GM12878 (cell line): ENCODE measurements around the gene ADCY5. TPM values are rescaled to one million over a fixed set of nuclear protein-coding genes. Genes with fewer than 3 reads are reported as not detected.

Experiments used
- ATAC-seq: fragments of 200-7000 bp; cut with Tn5 transposase; 3 replicates; pipeline ENCODE4 v1.9.1; 2020; ENCODE audit warnings: mild to moderate bottlenecking, moderate library complexity
- BruUV-seq: library from RNA; stranded (reverse); fragments of 400-500 nt; replicated peaks from 2 replicates; lab custom pipeline; 2021; lab: Mats Ljungman, UMichigan
- CTCF ChIA-PET: fragments of 300-600 bp; sonication (Branson Sonifier 250); formaldehyde crosslinking; extraction: SDS; loops from one replicate; lab custom pipeline; 2021; ENCODE audit warnings: inconsistent platforms; lab: Yijun Ruan, JAX
- POLR2A ChIA-PET: fragments of 350-600 bp; formaldehyde crosslinking; extraction: SDS; loops from one replicate; lab custom pipeline; 2021; ENCODE audit warnings: inconsistent platforms; lab: Charles Lee
- RAD21 ChIA-PET: fragments of 300-600 bp; sonication (Branson Sonifier 250); formaldehyde crosslinking; loops from one replicate; lab custom pipeline; 2023; ENCODE audit warnings: antibody characterized with exemption; ENCODE audit not compliant: unreplicated experiment; lab: Charles Lee
- SMC1A ChIA-PET: fragments of 300-600 bp; sonication (Branson Sonifier 250); formaldehyde crosslinking; loops from one replicate; lab custom pipeline; 2023; ENCODE audit not compliant: unreplicated experiment, uncharacterized antibody; lab: Charles Lee
- DNase-seq: peaks from one replicate; pipeline ENCODE4 v3.0.0-alpha.2; 2011; ENCODE audit warnings: low read depth, low spot score
- FAIRE-seq: peaks from 3 replicates; lab custom pipeline; 2011; peaks lifted over from hg19 to GRCh38; lab: Jason Lieb, UNC
- H2AFZ ChIP-seq: 2 replicates; pipeline ENCODE4 v1.6.0; 2011; ENCODE audit warnings: low read depth, low read length, control low read depth; ENCODE audit not compliant: control insufficient read depth
- H3K27ac ChIP-seq: 2 replicates; pipeline ENCODE4 v1.5.1; 2011; ENCODE audit warnings: control low read depth; ENCODE audit not compliant: control insufficient read depth, insufficient read depth
- H3K27me3 ChIP-seq, 2 experiments: replicated peaks in 1 of 2; 2 replicates each; pipeline versions ENCODE4 v1.6.0 to v1.6.1; 2011; ENCODE audit warnings: low read length in 1 of 2; ENCODE audit not compliant: control insufficient read depth in 2 of 2, insufficient read depth in 2 of 2
- H3K36me3 ChIP-seq, 2 experiments: 2 replicates each; pipeline ENCODE4 v1.5.1; 2011; ENCODE audit warnings: low read length in 1 of 2; ENCODE audit not compliant: control insufficient read depth in 2 of 2, insufficient read depth in 2 of 2
- H3K4me1 ChIP-seq: 2 replicates; pipeline ENCODE4 v1.6.1; 2011; ENCODE audit warnings: mild to moderate bottlenecking, low read length, moderate library complexity, mixed read lengths; ENCODE audit not compliant: control insufficient read depth, insufficient read depth
- H3K4me2 ChIP-seq: 2 replicates; pipeline ENCODE4 v1.6.0; 2011; ENCODE audit warnings: control low read depth; ENCODE audit not compliant: control insufficient read depth, insufficient read depth
- H3K4me3 ChIP-seq: fragments of 200-600 bp; sonication (generic); 2 replicates; pipeline ENCODE4 v1.5.1; 2016
- H3K79me2 ChIP-seq: 2 replicates; pipeline ENCODE4 v1.6.0; 2011; ENCODE audit warnings: low read length; ENCODE audit not compliant: control insufficient read depth, insufficient read depth
- H3K9ac ChIP-seq: 2 replicates; pipeline ENCODE4 v1.8.0; 2011; ENCODE audit warnings: low read length, control low read depth, mixed read lengths; ENCODE audit not compliant: control insufficient read depth, insufficient read depth
- H3K9me3 ChIP-seq: replicated peaks from 3 replicates; pipeline ENCODE4 v1.5.1; 2011; ENCODE audit warnings: mild to moderate bottlenecking, low read length; ENCODE audit not compliant: control insufficient read depth, insufficient read depth
- H4K20me1 ChIP-seq: 2 replicates; pipeline ENCODE4 v1.6.0; 2011; ENCODE audit not compliant: control insufficient read depth, insufficient read depth
- BHLHE40 ChIP-seq, 2 experiments: fragments of 450-650 bp in 1 of 2; IDR thresholded peaks; 2 replicates each; pipeline ENCODE4 v1.6.1; 2011 to 2017; ENCODE audit warnings: low read depth in 2 of 2, borderline replicate concordance in 1 of 2, improper control_type of control experiment in 1 of 2, low read length in 1 of 2, mild to moderate bottlenecking in 1 of 2
- EZH2 ChIP-seq: IDR thresholded peaks from 2 replicates; pipeline ENCODE4 v1.6.1; 2012; ENCODE audit warnings: low read depth, mild to moderate bottlenecking, control low read depth, inconsistent platforms, low read length, borderline replicate concordance; ENCODE audit not compliant: control insufficient read depth
- GATAD2B ChIP-seq: fragments of 450-650 bp; conservative IDR thresholded peaks from 2 replicates; pipeline ENCODE4 v1.6.1; 2017; ENCODE audit warnings: low read depth, mild to moderate bottlenecking, moderate library complexity
- HCFC1 ChIP-seq: fragments of 150-350 bp; IDR thresholded peaks from 2 replicates; pipeline ENCODE4 v1.6.1; 2014; ENCODE audit warnings: low read length
- IKZF1 ChIP-seq: fragments of 450-650 bp; conservative IDR thresholded peaks from 2 replicates; pipeline ENCODE4 v1.6.1; 2017; ENCODE audit warnings: antibody characterized with exemption, mild to moderate bottlenecking
- KLF5 ChIP-seq: fragments of 450-650 bp; IDR thresholded peaks from 2 replicates; pipeline ENCODE4 v1.6.1; 2014; ENCODE audit warnings: mild to moderate bottlenecking; ENCODE audit not compliant: partially characterized antibody
- NRF1 ChIP-seq: conservative IDR thresholded peaks from 2 replicates; pipeline ENCODE4 v1.6.1; 2011; ENCODE audit warnings: mild to moderate bottlenecking, low read depth, low read length, improper control_type of control experiment
- POLR2A ChIP-seq: IDR thresholded peaks from 2 replicates; pipeline ENCODE4 v1.6.1; 2011; ENCODE audit warnings: low read depth, mild to moderate bottlenecking, low read length
- POU2F2 ChIP-seq: IDR thresholded peaks from 3 replicates; pipeline ENCODE4 v1.6.1; 2011; ENCODE audit warnings: low read depth, mild to moderate bottlenecking, low read length, borderline replicate concordance
- SMAD1 ChIP-seq: fragments of 450-650 bp; IDR thresholded peaks from 2 replicates; pipeline ENCODE4 v1.6.1; 2018; ENCODE audit warnings: mild to moderate bottlenecking, low read depth; ENCODE audit not compliant: partially characterized antibody
- SUZ12 ChIP-seq: fragments of 200-600 bp; sonication (generic); IDR thresholded peaks from one replicate; pipeline ENCODE4 v1.6.1; 2018; ENCODE audit warnings: antibody characterized with exemption, mild to moderate bottlenecking; ENCODE audit not compliant: unreplicated experiment
- YBX1 ChIP-seq: fragments of 450-650 bp; IDR thresholded peaks from 2 replicates; pipeline ENCODE4 v1.6.1; 2016; ENCODE audit warnings: antibody characterized with exemption
- ZNF274 ChIP-seq: IDR thresholded peaks from one replicate; pipeline ENCODE4 v1.8.0; 2011; ENCODE audit not compliant: insufficient read length, insufficient read depth
- ZNF622 ChIP-seq: fragments of 450-650 bp; IDR thresholded peaks from 2 replicates; pipeline ENCODE4 v1.6.1; 2017; ENCODE audit warnings: mild to moderate bottlenecking, inconsistent platforms
- WGBS: methylation state at CpG from one replicate; pipeline ENCODE4 v1.1.6; 2016; ENCODE audit warnings: low lambda C conversion rate; ENCODE audit not compliant: insufficient replicate concordance, insufficient coverage; ENCODE audit errors: missing lambda C conversion rate; 5-methylcytosine and 5-hydroxymethylcytosine counted together
- in situ Hi-C: fragments of 300-500 bp; cut with MboI; formaldehyde crosslinking; loops from 9 replicates; pipeline ENCODE4 v1.14.3; 2018; ENCODE audit warnings: mixed read lengths
- intact Hi-C: fragments of 100-400 bp; cut with micrococcal nuclease; formaldehyde crosslinking; loops from one replicate; pipeline ENCODE4 v1.14.2; 2022; ENCODE audit not compliant: unreplicated experiment
- polyA plus RNA-seq, 11 experiments: library from polyadenylated mRNA; depleted of rRNA in 4 of 11; unstranded in 6 of 11; stranded (reverse) in 5 of 11; fragments of >200 nt; fragmentation: Nextera tagmentation in 4 of 11; fragmentation: Illumina TruSeq in 1 of 11; extraction: Ambion mirVana in 4 of 11; extraction: Trizol in 1 of 11; gene quantifications; 1 replicate in 1 of 11; 2 replicates in 10 of 11; pipeline versions ENCODE4 v1.2.1 to v1.2.3, GENCODE V29; 2011 to 2016; ENCODE audit warnings: inconsistent platforms in 2 of 11, missing spikeins in 2 of 11, low read depth in 1 of 11
- total RNA-seq, 4 experiments: library from RNA; depleted of rRNA in 3 of 4; stranded (reverse); fragments of >200 nt in 3 of 4; fragmentation: Illumina TruSeq in 1 of 4; extraction: Trizol in 1 of 4; gene quantifications; 2 replicates each; pipeline versions ENCODE4 v1.2.1 to v1.2.3, GENCODE V29; 2013 to 2021
- TF ChIP-seq, protein P1 (sequence below): fragments of 450-650 bp; IDR thresholded peaks from 2 replicates; pipeline ENCODE4 v1.6.1; 2018; ENCODE audit warnings: mild to moderate bottlenecking, low read depth, moderate library complexity; ENCODE audit not compliant: partially characterized antibody
- TF ChIP-seq, protein P2 (sequence below): IDR thresholded peaks from 2 replicates; pipeline ENCODE4 v1.6.1; 2011; ENCODE audit warnings: borderline replicate concordance, low read depth, mild to moderate bottlenecking, moderate library complexity, low read length; ENCODE audit not compliant: insufficient read depth, poor library complexity, severe bottlenecking
- TF ChIP-seq, protein P3 (sequence below): IDR thresholded peaks from 2 replicates; pipeline ENCODE4 v1.6.1; 2011; ENCODE audit warnings: low read depth, low read length, improper control_type of control experiment, borderline replicate concordance
- TF ChIP-seq, protein P4 (sequence below), 3 experiments: IDR thresholded peaks in 2 of 3; conservative IDR thresholded peaks in 1 of 3; 2 replicates each; pipeline ENCODE4 v1.5.1; 2011; ENCODE audit warnings: low read depth in 3 of 3, low read length in 3 of 3, mild to moderate bottlenecking in 3 of 3, control low read depth in 2 of 3, moderate library complexity in 2 of 3, inconsistent platforms in 1 of 3, mixed read lengths in 1 of 3; ENCODE audit not compliant: control insufficient read depth in 2 of 3, insufficient read depth in 1 of 3; ENCODE audit errors: extremely low read depth in 1 of 3

Gene ADCY5
- total and polyA plus RNA-seq, 10 of the 15 experiments (the other 5 are each of a cell fraction or from before 2014, with no cell fraction given), result under 0.01 to 0.24 (median 0.02) TPM; not detected in 4

DNA sequence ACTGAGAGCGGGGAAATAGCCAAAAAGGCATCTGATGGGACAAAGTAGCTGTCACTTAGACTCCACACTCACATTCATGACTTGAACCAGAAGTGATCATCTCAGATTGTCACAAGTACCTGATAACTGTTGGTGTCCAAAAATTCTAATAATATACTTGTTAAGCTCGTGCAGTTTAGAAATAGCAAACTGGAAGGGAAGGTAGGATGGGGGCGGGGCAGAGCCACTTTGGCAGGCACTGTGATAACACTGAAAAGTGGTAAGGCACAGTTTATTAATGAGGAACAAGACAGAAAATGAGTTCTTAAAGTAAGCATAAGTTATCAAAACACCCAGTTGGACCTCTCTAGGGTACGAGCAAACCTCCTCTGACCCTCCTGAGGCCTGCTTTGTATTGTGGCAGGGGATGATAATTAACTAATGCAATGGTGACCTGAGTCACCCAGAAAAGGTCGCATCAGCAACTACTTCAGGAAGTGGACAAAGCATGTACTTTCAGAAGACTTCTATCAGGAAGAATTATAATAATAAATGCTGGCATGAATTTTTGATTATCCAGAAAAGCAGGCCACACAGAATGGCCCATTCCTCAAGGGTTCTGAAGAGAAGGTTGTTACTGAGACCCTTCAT lies 54.4 kb downstream of the ADCY5 start:
- SMC1A ChIA-PET, result no interaction called here
- RAD21 ChIA-PET, result no interaction called here
- H3K9me3 ChIP-seq, result no peaks in the 10 kb centered on the region
- H3K79me2 ChIP-seq, result no peaks in the 10 kb centered on the region
- H3K4me3 ChIP-seq, result no peak overlapping the region
- POLR2A ChIA-PET, result no interaction called here
- ATAC-seq (no peak), DNase-seq (no peak), FAIRE-seq (no peak)
- no TSS peak for BruUV-seq
- no peaks in the 10 kb centered on the region for H3K36me3 ChIP-seq
- H3K4me2 ChIP-seq, result no peak overlapping the region
- peaks cover 0 to 5% of the 10 kb centered on the region in 2 experiments; a peak in 3 of 4 replicates for H3K27me3 ChIP-seq
- intact Hi-C loops, result no loop called here
- CTCF ChIA-PET, result no interaction called here
- in situ Hi-C loops, result no loop called here
- H2AFZ ChIP-seq, result no peak overlapping the region
- H3K9ac ChIP-seq, result no peak overlapping the region
- H3K4me1 ChIP-seq, result no peaks in the 10 kb centered on the region
- 4% methylated on average over 5 of the region's 5 CpGs for WGBS
- no peaks in the 10 kb centered on the region for H4K20me1 ChIP-seq
- H3K27ac ChIP-seq, result no peak overlapping the region
- no peak for TF ChIP-seq YBX1
- TF ChIP-seq IKZF1, result no peak
- TF ChIP-seq, protein P1, sequence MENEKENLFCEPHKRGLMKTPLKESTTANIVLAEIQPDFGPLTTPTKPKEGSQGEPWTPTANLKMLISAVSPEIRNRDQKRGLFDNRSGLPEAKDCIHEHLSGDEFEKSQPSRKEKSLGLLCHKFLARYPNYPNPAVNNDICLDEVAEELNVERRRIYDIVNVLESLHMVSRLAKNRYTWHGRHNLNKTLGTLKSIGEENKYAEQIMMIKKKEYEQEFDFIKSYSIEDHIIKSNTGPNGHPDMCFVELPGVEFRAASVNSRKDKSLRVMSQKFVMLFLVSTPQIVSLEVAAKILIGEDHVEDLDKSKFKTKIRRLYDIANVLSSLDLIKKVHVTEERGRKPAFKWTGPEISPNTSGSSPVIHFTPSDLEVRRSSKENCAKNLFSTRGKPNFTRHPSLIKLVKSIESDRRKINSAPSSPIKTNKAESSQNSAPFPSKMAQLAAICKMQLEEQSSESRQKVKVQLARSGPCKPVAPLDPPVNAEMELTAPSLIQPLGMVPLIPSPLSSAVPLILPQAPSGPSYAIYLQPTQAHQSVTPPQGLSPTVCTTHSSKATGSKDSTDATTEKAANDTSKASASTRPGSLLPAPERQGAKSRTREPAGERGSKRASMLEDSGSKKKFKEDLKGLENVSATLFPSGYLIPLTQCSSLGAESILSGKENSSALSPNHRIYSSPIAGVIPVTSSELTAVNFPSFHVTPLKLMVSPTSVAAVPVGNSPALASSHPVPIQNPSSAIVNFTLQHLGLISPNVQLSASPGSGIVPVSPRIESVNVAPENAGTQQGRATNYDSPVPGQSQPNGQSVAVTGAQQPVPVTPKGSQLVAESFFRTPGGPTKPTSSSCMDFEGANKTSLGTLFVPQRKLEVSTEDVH, result no peak
- no peak for TF ChIP-seq GATAD2B
- TF ChIP-seq NRF1, result no peak
- TF ChIP-seq BHLHE40 (IDR thresholded peaks at IDR 0.05; ENCODE audit: borderline replicate concordance in 1 of 2, low read depth in 2 of 2, low read length in 1 of 2), result no peak
- no peak for TF ChIP-seq HCFC1
- TF ChIP-seq ZNF622, result no peak
- TF ChIP-seq POU2F2, result no peak
- TF ChIP-seq EZH2, result no peak
- no peak for TF ChIP-seq SUZ12
- no peak for TF ChIP-seq SMAD1
- TF ChIP-seq, protein P2, sequence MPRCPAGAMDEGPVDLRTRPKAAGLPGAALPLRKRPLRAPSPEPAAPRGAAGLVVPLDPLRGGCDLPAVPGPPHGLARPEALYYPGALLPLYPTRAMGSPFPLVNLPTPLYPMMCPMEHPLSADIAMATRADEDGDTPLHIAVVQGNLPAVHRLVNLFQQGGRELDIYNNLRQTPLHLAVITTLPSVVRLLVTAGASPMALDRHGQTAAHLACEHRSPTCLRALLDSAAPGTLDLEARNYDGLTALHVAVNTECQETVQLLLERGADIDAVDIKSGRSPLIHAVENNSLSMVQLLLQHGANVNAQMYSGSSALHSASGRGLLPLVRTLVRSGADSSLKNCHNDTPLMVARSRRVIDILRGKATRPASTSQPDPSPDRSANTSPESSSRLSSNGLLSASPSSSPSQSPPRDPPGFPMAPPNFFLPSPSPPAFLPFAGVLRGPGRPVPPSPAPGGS, result no peak
- TF ChIP-seq, protein P3, sequence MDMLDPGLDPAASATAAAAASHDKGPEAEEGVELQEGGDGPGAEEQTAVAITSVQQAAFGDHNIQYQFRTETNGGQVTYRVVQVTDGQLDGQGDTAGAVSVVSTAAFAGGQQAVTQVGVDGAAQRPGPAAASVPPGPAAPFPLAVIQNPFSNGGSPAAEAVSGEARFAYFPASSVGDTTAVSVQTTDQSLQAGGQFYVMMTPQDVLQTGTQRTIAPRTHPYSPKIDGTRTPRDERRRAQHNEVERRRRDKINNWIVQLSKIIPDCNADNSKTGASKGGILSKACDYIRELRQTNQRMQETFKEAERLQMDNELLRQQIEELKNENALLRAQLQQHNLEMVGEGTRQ, result no peak
- TF ChIP-seq, protein P4, sequence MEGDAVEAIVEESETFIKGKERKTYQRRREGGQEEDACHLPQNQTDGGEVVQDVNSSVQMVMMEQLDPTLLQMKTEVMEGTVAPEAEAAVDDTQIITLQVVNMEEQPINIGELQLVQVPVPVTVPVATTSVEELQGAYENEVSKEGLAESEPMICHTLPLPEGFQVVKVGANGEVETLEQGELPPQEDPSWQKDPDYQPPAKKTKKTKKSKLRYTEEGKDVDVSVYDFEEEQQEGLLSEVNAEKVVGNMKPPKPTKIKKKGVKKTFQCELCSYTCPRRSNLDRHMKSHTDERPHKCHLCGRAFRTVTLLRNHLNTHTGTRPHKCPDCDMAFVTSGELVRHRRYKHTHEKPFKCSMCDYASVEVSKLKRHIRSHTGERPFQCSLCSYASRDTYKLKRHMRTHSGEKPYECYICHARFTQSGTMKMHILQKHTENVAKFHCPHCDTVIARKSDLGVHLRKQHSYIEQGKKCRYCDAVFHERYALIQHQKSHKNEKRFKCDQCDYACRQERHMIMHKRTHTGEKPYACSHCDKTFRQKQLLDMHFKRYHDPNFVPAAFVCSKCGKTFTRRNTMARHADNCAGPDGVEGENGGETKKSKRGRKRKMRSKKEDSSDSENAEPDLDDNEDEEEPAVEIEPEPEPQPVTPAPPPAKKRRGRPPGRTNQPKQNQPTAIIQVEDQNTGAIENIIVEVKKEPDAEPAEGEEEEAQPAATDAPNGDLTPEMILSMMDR (IDR thresholded peaks at IDR 0.05 in 2 of 3, conservative IDR thresholded peaks at IDR 0.05 in 1 of 3; ENCODE audit: control insufficient read depth in 2 of 3, extremely low read depth in 1 of 3, insufficient read depth in 1 of 3, low read depth in 3 of 3, low read length in 3 of 3), result no peak
- no peak for TF ChIP-seq POLR2A
- no peak for TF ChIP-seq KLF5
- no peak for TF ChIP-seq ZNF274
